ENCODE data around the gene NSUN6.

GRCh38 chr10:18687706-18688105, 36.3 kb upstream of the NSUN6 start:
- no peak for TF ChIP-seq SUZ12 (IDR thresholded peaks at IDR 0.05)
- TF ChIP-seq ZNF384 (IDR thresholded peaks at IDR 0.05) = no peak
- TF ChIP-seq LEF1 (IDR thresholded peaks at IDR 0.05; ENCODE audit: borderline replicate concordance) = no peak
- TF ChIP-seq PKNOX1 (IDR thresholded peaks at IDR 0.05) = no peak
- no peak for TF ChIP-seq ELF4 (IDR thresholded peaks at IDR 0.05)
